Lung (tissue), 12 donors: Measurements from ENCODE around the gene SPCS3. TPM values are rescaled to one million over a fixed set of nuclear protein-coding genes. Genes with fewer than 3 reads are reported as not detected.
"Not testable (repeated sequence)": the region's sequence is repeated elsewhere in the genome, so short reads cannot be mapped to it uniquely, and the experiment has no call there.

Experiments
- ATAC-seq: fragments of 200-7000 bp; cut with Tn5 transposase; one replicate; pipeline ENCODE4 v1.9.1; 2020; ENCODE audit warnings: moderate number of reproducible peaks; ENCODE audit not compliant: insufficient read depth, low FRiP score
- DNase-seq, 3 donors: peaks; one replicate each; pipeline ENCODE4 v3.0.0-alpha.2; 2013 to 2017
- H3K27ac ChIP-seq, 2 donors: one replicate each; pipeline ENCODE4 v1.5.1; 2013; ENCODE audit warnings: mild to moderate bottlenecking in 2 of 2, moderate library complexity in 2 of 2, control low read depth in 1 of 2, inconsistent platforms in 1 of 2, low read depth in 1 of 2, low read length in 1 of 2
- H3K27me3 ChIP-seq, 3 donors: one replicate each; pipeline ENCODE4 v1.5.1; 2013; ENCODE audit warnings: low read length in 2 of 3; ENCODE audit not compliant: control insufficient read depth in 3 of 3, insufficient read depth in 3 of 3
- H3K36me3 ChIP-seq, 4 donors: one replicate each; pipeline ENCODE4 v1.5.1; 2013; ENCODE audit warnings: low read length in 4 of 4, mild to moderate bottlenecking in 1 of 4, moderate library complexity in 1 of 4; ENCODE audit not compliant: control insufficient read depth in 4 of 4, insufficient read depth in 4 of 4
- H3K4me1 ChIP-seq, 5 donors: one replicate each; pipeline ENCODE4 v1.5.1; 2013; ENCODE audit warnings: low read length in 5 of 5, mild to moderate bottlenecking in 2 of 5, moderate library complexity in 1 of 5; ENCODE audit not compliant: control insufficient read depth in 5 of 5, insufficient read depth in 5 of 5
- H3K4me3 ChIP-seq: one replicate; pipeline ENCODE4 v1.5.1; 2013; ENCODE audit warnings: mild to moderate bottlenecking, control low read depth, moderate library complexity
- H3K9ac ChIP-seq, 2 donors: one replicate each; pipeline ENCODE4 v1.5.1; 2013; ENCODE audit warnings: low read length in 2 of 2, control low read depth in 1 of 2; ENCODE audit not compliant: insufficient read depth in 1 of 2
- H3K9me3 ChIP-seq, 4 donors: one replicate each; pipeline ENCODE4 v1.5.1; 2013; ENCODE audit warnings: low read length in 3 of 4, mild to moderate bottlenecking in 1 of 4, moderate library complexity in 1 of 4; ENCODE audit not compliant: control insufficient read depth in 4 of 4, insufficient read depth in 3 of 4
- CTCF ChIP-seq: IDR thresholded peaks from 2 replicates; pipeline ENCODE4 v1.5.1; 2012; ENCODE audit warnings: mild to moderate bottlenecking; ENCODE audit errors: control extremely low read depth, extremely low read depth
- WGBS, 2 donors: extraction: QIAGEN DNeasy Blood & Tissue Kit; methylation state at CpG; one replicate each; pipeline ENCODE4 v1.1.7; 2013; 5-methylcytosine and 5-hydroxymethylcytosine counted together
- polyA plus RNA-seq, 2 donors: library from polyadenylated mRNA; stranded (reverse); fragments of 200-250 nt; gene quantifications; one replicate each; pipeline ENCODE4 v1.2.1, GENCODE V29; 2013
- total RNA-seq, 2 donors: library from RNA; depleted of rRNA in 1 of 2; stranded (reverse); fragments of >200 nt in 1 of 2; gene quantifications; one replicate each; pipeline ENCODE4 v1.2.1, GENCODE V29; 2014 to 2021
- donor health status: control.
- donor health status: control.
- donor health status: Bipolar disorder and iron deficiency.
- donor health status: healthy.
- donor health status: DM: yes; HTN: yes; CAD: no.

The SPCS3 gene
- total and polyA plus RNA-seq, 4 donors, result 39.4 to 170 (median 85.8) TPM

GRCh38 chr4:176340871-176341685 lies 21.3 kb downstream of the SPCS3 start:
- ATAC-seq (peak; percentile 82), DNase-seq (peak in 2 of 3 donors; percentile 77 to 80)
- TF ChIP-seq CTCF, result peak; percentile 45
- no peaks in the 10 kb centered on the region for H3K27me3 ChIP-seq
- peaks cover 0 to 5% (median 0%) of the 10 kb centered on the region in 4 donors for H3K36me3 ChIP-seq
- peak overlapping the region in 1 of 2 donors; percentile 77 for H3K9ac ChIP-seq
- no peak overlapping the region for H3K27ac ChIP-seq
- no peak overlapping the region for H3K4me3 ChIP-seq
- H3K9me3 ChIP-seq, result peaks cover 0 to 15% (median 4%) of the 10 kb centered on the region in 4 donors
- WGBS, 2 donors, result 50 to 51% methylated on average over 8 of the region's 8 CpGs
- peaks cover 0 to 3% (median 0%) of the 10 kb centered on the region in 5 donors for H3K4me1 ChIP-seq

- H3K4me1 ChIP-seq, result peaks cover 0 to 3% (median 0%) of the 10 kb centered on the region in 5 donors
- peaks cover 0 to 15% (median 4%) of the 10 kb centered on the region in 4 donors for H3K9me3 ChIP-seq
- H3K27me3 ChIP-seq, result no peaks in the 10 kb centered on the region
- no peak overlapping the region for H3K9ac ChIP-seq
- no peak overlapping the region for H3K27ac ChIP-seq
- H3K36me3 ChIP-seq, result peaks cover 0 to 5% (median 0%) of the 10 kb centered on the region in 4 donors
- 93 to 96% methylated on average over 7 of the region's 7 CpGs for WGBS, 2 donors
- H3K4me3 ChIP-seq, result no peak overlapping the region
- no peak for ATAC-seq
- TF ChIP-seq CTCF, result no peak
- no peak for DNase-seq
Measured at GRCh38 chr4:176342384-176342783, 22.6 kb downstream of the SPCS3 start.

GRCh38 chr4:176343286-176343685 lies 23.5 kb downstream of the SPCS3 start:
- Histone ChIP-seq H3K27ac (no peak overlapping the region), H3K27me3 (no peaks in the 10 kb centered on the region), H3K9ac (no peak overlapping the region), H3K4me3 (no peak overlapping the region), H3K4me1 (peaks cover 0 to 3% (median 0%) of the 10 kb centered on the region in 5 donors), H3K36me3 (peaks cover 0 to 5% (median 0%) of the 10 kb centered on the region in 4 donors), H3K9me3 (peaks cover 0 to 15% (median 4%) of the 10 kb centered on the region in 4 donors)
- DNase-seq, result no peak
- no peak for TF ChIP-seq CTCF
- 98 to 100% methylated on average over 2 of the region's 2 CpGs for WGBS, 2 donors
- no peak for ATAC-seq

- H3K4me3 ChIP-seq, ATAC-seq, H3K27ac ChIP-seq, H3K4me1 ChIP-seq, H3K27me3 ChIP-seq, H3K9ac ChIP-seq, H3K36me3 ChIP-seq: not testable (repeated sequence)
- peaks cover 0 to 15% (median 4%) of the 10 kb centered on the region in 4 donors for H3K9me3 ChIP-seq
- WGBS, 2 donors, result 57 to 71% methylated on average over 7 of the region's 7 CpGs
- DNase-seq, result peak in 2 of 3 donors; percentile 13 to 36
Measured at GRCh38 chr4:176345346-176345745, 25.6 kb downstream of the SPCS3 start.

GRCh38 chr4:176346836-176347235 lies 27.1 kb downstream of the SPCS3 start:
- H3K36me3 ChIP-seq, H3K4me1 ChIP-seq, H3K27ac ChIP-seq, ATAC-seq, H3K27me3 ChIP-seq, H3K9ac ChIP-seq, H3K4me3 ChIP-seq, DNase-seq: not testable (repeated sequence)
- WGBS, 2 donors, result 74 to 85% methylated on average over 2 of the region's 2 CpGs
- peaks cover 0 to 15% (median 4%) of the 10 kb centered on the region in 4 donors for H3K9me3 ChIP-seq
